Embryonic facial prominence (tissue), 1 donor: ENCODE data around the gene MAP6.
"Not testable (repeated sequence)": the region's sequence is repeated elsewhere in the genome, so short reads cannot be mapped to it uniquely, and the experiment has no call there.

Experiments
- DNase-seq: peaks from one replicate; pipeline ENCODE4 v3.0.0-alpha.2; 2016; ENCODE audit errors: extremely low spot score

Gene MAP6

GRCh38 chr11:75668451-75669297 is at the start of gene MAP6:
TSS of gene MAP6 (minus strand) at chr11:75669038. CDS start at chr11:75668369, 669 bp downstream.
- no peak for DNase-seq

- no peak for DNase-seq
Measured at GRCh38 chr11:75717608-75718418, 49.0 kb upstream of the MAP6 start, which contains the start of gene MOGAT2. TSS of gene MOGAT2 (plus strand) at chr11:75717838. CDS start at chr11:75717889, 51 bp downstream.

GRCh38 chr11:75716659-75717058 is 47.8 kb upstream of the MAP6 start:
- no peak for DNase-seq

GRCh38 chr11:75715688-75716087 is 46.9 kb upstream of the MAP6 start:
- no peak for DNase-seq

GRCh38 chr11:75714211-75714610 is 45.4 kb upstream of the MAP6 start:
- DNase-seq: no peak

- DNase-seq: no peak
Measured at GRCh38 chr11:75706260-75706729, 37.5 kb upstream of the MAP6 start.

- no peak for DNase-seq
Measured at GRCh38 chr11:75705541-75705940, 36.7 kb upstream of the MAP6 start.

GRCh38 chr11:75703695-75704237 is 34.9 kb upstream of the MAP6 start:
- DNase-seq: no peak

GRCh38 chr11:75700940-75701339 is 32.1 kb upstream of the MAP6 start:
- no peak for DNase-seq

- DNase-seq: no peak
Measured at GRCh38 chr11:75697906-75698581, 29.2 kb upstream of the MAP6 start.

GRCh38 chr11:75691804-75692203 is 23.0 kb upstream of the MAP6 start:
- no peak for DNase-seq

GRCh38 chr11:75689863-75690609 is 21.2 kb upstream of the MAP6 start:
- DNase-seq: no peak

- not testable (repeated sequence) for DNase-seq
Measured at GRCh38 chr11:75683856-75684255, 15.0 kb upstream of the MAP6 start.

GRCh38 chr11:75679566-75679965 is 10.7 kb upstream of the MAP6 start:
- DNase-seq: no peak

- DNase-seq: no peak
Measured at GRCh38 chr11:75678620-75679259, 9.9 kb upstream of the MAP6 start.

- no peak for DNase-seq
Measured at GRCh38 chr11:75677909-75678308, 9.1 kb upstream of the MAP6 start.

- no peak for DNase-seq
Measured at GRCh38 chr11:75677275-75677674, 8.4 kb upstream of the MAP6 start.

GRCh38 chr11:75673977-75674582 is 5.2 kb upstream of the MAP6 start:
- no peak for DNase-seq

GRCh38 chr11:75667831-75668450 is 897 bp downstream of the MAP6 start:
- DNase-seq: no peak
